Right lobe of liver (tissue), 6 donors: Measurements from ENCODE around the gene SWAP70. TPM values are rescaled to one million over a fixed set of nuclear protein-coding genes. Genes with fewer than 3 reads are reported as not detected.

Experiments used
- ATAC-seq, 4 donors: fragments of 200-7000 bp; cut with Tn5 transposase; one replicate each; pipeline ENCODE4 v1.9.1; 2020; ENCODE audit warnings: mild to moderate bottlenecking in 4 of 4, moderate library complexity in 4 of 4
- DNase-seq, 3 donors: peaks; one replicate each; pipeline ENCODE4 v3.0.0-alpha.2; 2020
- H3K27ac ChIP-seq, 3 donors: fragments of 200-600 bp; one replicate each; pipeline ENCODE4 v1.8.0; 2022
- H3K27me3 ChIP-seq, 2 donors: fragments of 200-600 bp; one replicate each; pipeline ENCODE4 v1.8.0; 2022
- H3K36me3 ChIP-seq, 4 donors: fragments of 200-600 bp; sonication (generic) in 1 of 4; one replicate each; pipeline versions ENCODE4 v1.5.1 to v1.8.0; 2017 to 2022; ENCODE audit warnings: control low read depth in 1 of 4
- H3K4me1 ChIP-seq, 4 donors: fragments of 200-600 bp; sonication (generic) in 1 of 4; one replicate each; pipeline versions ENCODE4 v1.5.1 to v1.8.0; 2017 to 2022; ENCODE audit warnings: control low read depth in 1 of 4
- H3K4me3 ChIP-seq, 3 donors: fragments of 200-600 bp; one replicate each; pipeline ENCODE4 v1.8.0; 2022
- H3K9me3 ChIP-seq, 4 donors: fragments of 200-600 bp; sonication (generic) in 1 of 4; one replicate each; pipeline versions ENCODE4 v1.5.1 to v1.8.0; 2017 to 2022; ENCODE audit warnings: control low read depth in 1 of 4
- CTCF ChIP-seq, 4 donors: fragments of 200-600 bp in 3 of 4; fragments of 450-650 bp in 1 of 4; IDR thresholded peaks; one replicate each; pipeline versions ENCODE4 v1.5.1 to v1.8.0; 2016 to 2022; ENCODE audit warnings: antibody characterized with exemption in 4 of 4, mild to moderate bottlenecking in 2 of 4
- POLR2A ChIP-seq: fragments of 450-650 bp; IDR thresholded peaks from one replicate; pipeline ENCODE4 v1.6.1; 2017; ENCODE audit warnings: antibody characterized with exemption, mild to moderate bottlenecking
- WGBS: methylation state at CpG from one replicate; pipeline ENCODE4 v1.1.6; 2018; ENCODE audit warnings: low coverage, low lambda C conversion rate; ENCODE audit not compliant: insufficient coverage; ENCODE audit errors: missing lambda C conversion rate; 5-methylcytosine and 5-hydroxymethylcytosine counted together
- intact Hi-C, 2 donors: fragments of 100-400 bp; cut with DNase I; formaldehyde crosslinking; loops; one replicate each; pipeline versions ENCODE4 v1.11.2 to v1.14.1; 2022
- total RNA-seq, 6 experiments: library from RNA; depleted of rRNA in 2 of 6; stranded (reverse); fragments of >200 nt in 2 of 6; fragmentation: NEBNext Ultra II Directional in 3 of 6; extraction: Animal tissue kit (Norgen Biotek cat#: 25700) in 3 of 6; gene quantifications; one replicate each; pipeline versions ENCODE4 v1.1.0 to v1.2.4, GENCODE V29; 2016 to 2023
- donor health status: DM: no; HTN: yes; CAD: no.
- donor health status: DM: no; HTN: no; CAD: no.
- donor health status: DM: no; HTN: no; CAD: no.
- donor health status: DM: no; HTN: yes; CAD: no.
- donor health status: DM: no; HTN: yes; CAD: no.

Gene SWAP70
- total RNA-seq, 6 experiments from 2014 or later = 3.2 to 13.5 (median 7.4) TPM

DNA sequence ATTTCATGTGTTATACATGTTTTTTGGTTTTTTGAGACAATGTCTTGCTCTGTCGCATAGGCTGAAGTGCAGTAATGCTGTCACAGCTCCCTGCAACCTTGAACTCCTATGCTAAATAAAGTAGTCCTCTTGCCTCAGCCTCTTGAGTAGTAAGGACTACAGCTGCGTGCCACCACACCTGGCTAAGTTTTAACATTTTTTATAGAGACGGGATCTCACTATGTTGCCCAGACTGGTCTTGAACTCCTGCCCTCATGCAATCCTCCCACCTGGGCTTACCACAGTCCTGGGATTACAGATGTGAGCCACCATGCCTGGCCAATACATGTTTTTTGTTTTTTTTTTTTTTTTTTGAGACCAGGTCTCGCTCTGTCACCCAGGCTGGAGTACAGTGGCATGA, 33.9 kb downstream of the SWAP70 start:
- H3K27me3 ChIP-seq = no peaks in the 10 kb centered on the region
- no peak overlapping the region for H3K27ac ChIP-seq
- no peak for DNase-seq
- H3K4me1 ChIP-seq = no peaks in the 10 kb centered on the region
- 98% methylated on average over 4 of the region's 4 CpGs for WGBS
- TF ChIP-seq POLR2A (no peak), CTCF (IDR thresholded peaks at IDR 0.05) (no peak)
- intact Hi-C loops = no loop called here
- H3K9me3 ChIP-seq = no peaks in the 10 kb centered on the region
- no peak overlapping the region for H3K4me3 ChIP-seq
- H3K36me3 ChIP-seq = no peaks in the 10 kb centered on the region
- no peak for ATAC-seq

DNA sequence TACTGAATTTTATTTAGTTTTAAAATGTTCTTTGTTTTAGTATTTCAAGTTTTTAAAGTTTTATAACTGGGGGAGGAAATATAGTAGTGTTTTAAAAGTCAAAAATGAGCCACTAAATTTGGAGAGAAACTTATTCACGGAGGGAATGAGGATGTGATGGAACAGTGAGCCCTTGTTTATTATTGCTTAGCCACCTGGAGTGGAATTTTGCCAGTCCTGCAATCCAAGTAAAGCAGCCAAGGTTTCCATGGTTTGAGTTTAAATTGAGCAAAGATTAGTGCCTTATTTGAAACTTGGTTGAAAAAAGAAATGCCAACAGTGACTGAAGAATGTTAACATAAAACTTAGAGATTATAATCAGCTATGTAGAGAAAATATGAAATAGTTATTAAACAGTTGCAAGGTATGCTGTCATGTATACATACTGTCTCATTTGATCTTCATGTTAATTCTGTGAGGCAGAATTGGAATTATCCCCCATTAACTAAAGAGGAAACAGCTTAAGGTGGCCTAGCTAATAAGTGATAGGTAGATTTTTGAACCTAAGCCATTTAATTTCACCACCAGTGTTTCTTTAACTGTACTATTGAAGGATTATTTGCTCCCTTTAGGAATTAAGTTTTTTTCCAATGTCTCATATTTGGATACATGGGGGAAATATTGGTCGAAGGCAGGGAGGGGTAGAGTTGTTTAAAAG, 36.4 kb downstream of the SWAP70 start:
- no peak overlapping the region for H3K4me3 ChIP-seq
- ATAC-seq = peak in 1 of 4 donors; percentile 22
- intact Hi-C loops = no loop called here
- no peaks in the 10 kb centered on the region for H3K4me1 ChIP-seq
- H3K27ac ChIP-seq = no peak overlapping the region
- H3K9me3 ChIP-seq = no peaks in the 10 kb centered on the region
- no peaks in the 10 kb centered on the region for H3K27me3 ChIP-seq
- TF ChIP-seq CTCF (IDR thresholded peaks at IDR 0.05) = no peak
- TF ChIP-seq POLR2A = no peak
- 74% methylated on average over 2 of the region's 2 CpGs for WGBS
- DNase-seq = no peak
- no peaks in the 10 kb centered on the region for H3K36me3 ChIP-seq

- no peaks in the 10 kb centered on the region for H3K9me3 ChIP-seq
- ATAC-seq (no peak), DNase-seq (no peak)
- intact Hi-C loops = no loop called here
- no peak overlapping the region for H3K4me3 ChIP-seq
- TF ChIP-seq CTCF (IDR thresholded peaks at IDR 0.05) = no peak
- no peak for TF ChIP-seq POLR2A
- H3K27ac ChIP-seq = no peak overlapping the region
- no peaks in the 10 kb centered on the region for H3K4me1 ChIP-seq
- no peaks in the 10 kb centered on the region for H3K36me3 ChIP-seq
- WGBS = 40% methylated on average over 1 of the region's 1 CpG
- H3K27me3 ChIP-seq = no peaks in the 10 kb centered on the region
Observed at GRCh38 chr11:9701799-9702198, 37.9 kb downstream of the SWAP70 start.

- Histone ChIP-seq H3K27ac (no peak overlapping the region), H3K27me3 (no peaks in the 10 kb centered on the region), H3K9me3 (no peaks in the 10 kb centered on the region), H3K4me3 (no peak overlapping the region), H3K4me1 (no peaks in the 10 kb centered on the region), H3K36me3 (no peaks in the 10 kb centered on the region)
- intact Hi-C loops = no loop called here
- WGBS = 69% methylated on average over 6 of the region's 6 CpGs
- no peak for TF ChIP-seq CTCF (IDR thresholded peaks at IDR 0.05)
- no peak for TF ChIP-seq POLR2A
- ATAC-seq = peak; percentile 20 to 64 (median 52)
- DNase-seq = no peak
Observed at GRCh38 chr11:9703280-9703679, 39.4 kb downstream of the SWAP70 start.

- no peak overlapping the region for H3K27ac ChIP-seq
- 94% methylated on average over 1 of the region's 1 CpG for WGBS
- H3K9me3 ChIP-seq = no peaks in the 10 kb centered on the region
Observed at GRCh38 chr11:9704037-9704436, 40.2 kb downstream of the SWAP70 start.

More at GRCh38 chr11:9704037-9704436, 40.2 kb downstream of the SWAP70 start:
- Histone ChIP-seq H3K36me3 (no peaks in the 10 kb centered on the region), H3K4me1 (no peaks in the 10 kb centered on the region), H3K27me3 (no peaks in the 10 kb centered on the region), H3K4me3 (no peak overlapping the region)
- intact Hi-C loops = no loop called here
- no peak for ATAC-seq
- no peak for DNase-seq
- TF ChIP-seq CTCF (IDR thresholded peaks at IDR 0.05) = no peak
- TF ChIP-seq POLR2A = no peak
